ENCODE data around the gene SETD7. TPM values are rescaled to one million over a fixed set of nuclear protein-coding genes. Genes with fewer than 3 reads are reported as not detected.

Gene SETD7
- total and polyA plus RNA-seq, 2 of the 8 experiments (the other 6 are each of a cell fraction or from before 2014, with no cell fraction given) = 1.5 to 4.6 TPM

- TF ChIP-seq CHD7 (IDR thresholded peaks at IDR 0.05; ENCODE audit: insufficient replicate concordance, low read length) (no peak), CEBPB (IDR thresholded peaks at IDR 0.05; ENCODE audit: low read depth, low read length) (no peak), CBX8 (IDR thresholded peaks at IDR 0.05; ENCODE audit: borderline replicate concordance, low read depth, low read length) (no peak), BACH1 (IDR thresholded peaks at IDR 0.05; ENCODE audit: low read length) (no peak), SP1 (IDR thresholded peaks at IDR 0.05; ENCODE audit: low read depth, low read length) (no peak), RNF2 (IDR thresholded peaks at IDR 0.05; ENCODE audit: borderline replicate concordance, low read depth, low read length, missing control alignments, poor library complexity, severe bottlenecking) (no peak), RFX5 (IDR thresholded peaks at IDR 0.05; ENCODE audit: borderline replicate concordance, low read depth, low read length) (no peak), TAF7 (optimal IDR thresholded peaks at IDR 0.05; ENCODE audit: borderline replicate concordance, low read depth, low read length) (no peak), EP300 (IDR thresholded peaks at IDR 0.05; ENCODE audit: borderline replicate concordance in 1 of 2, low read depth in 2 of 2, low read length in 2 of 2) (no peak), YY1 (IDR thresholded peaks at IDR 0.05; ENCODE audit: low read depth, low read length) (no peak)
Measured at GRCh38 chr4:139465922-139466321, 90.1 kb downstream of the SETD7 start (continued).

All from H1 (cell line).